HG03442 (cell line): ENCODE measurements around the gene CTSS.
"Not testable (repeated sequence)": the region's sequence is repeated elsewhere in the genome, so short reads cannot be mapped to it uniquely, and the experiment has no call there.

Experiments
- ATAC-seq: cut with Tn5 transposase; IDR thresholded peaks from one replicate; pipeline ENCODE4 v1.9.1; 2021; ENCODE audit warnings: mild to moderate bottlenecking, moderate library complexity; ENCODE audit not compliant: unreplicated experiment

Gene CTSS

DNA sequence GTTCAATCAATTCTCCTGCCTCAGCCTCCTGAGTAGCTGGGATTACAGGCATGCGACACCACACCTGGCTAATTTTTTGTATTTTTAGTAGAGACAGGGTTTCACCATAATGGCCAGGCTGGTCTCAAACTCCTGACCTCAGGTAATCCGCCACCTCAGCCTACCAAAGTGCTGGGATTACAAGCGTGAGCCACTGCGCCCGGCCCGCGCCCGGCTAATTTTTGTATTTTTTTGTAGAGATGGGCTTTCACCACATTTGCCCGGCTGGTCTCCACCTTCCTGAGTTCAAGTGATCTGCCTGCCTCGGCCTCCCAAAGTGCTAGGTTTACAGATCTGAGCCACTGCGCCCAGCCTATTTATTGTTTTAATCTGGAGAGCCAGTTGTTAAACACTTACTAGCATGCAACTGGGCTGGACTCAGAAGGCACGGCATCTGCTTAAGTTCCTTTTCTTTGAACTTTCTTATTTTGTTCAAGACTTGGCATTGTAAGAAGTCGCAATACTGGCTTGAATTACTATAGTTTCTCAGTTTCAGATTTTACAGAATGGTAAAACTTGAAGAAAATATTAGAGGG, 10.4 kb upstream of the CTSS start:
- not testable (repeated sequence) for ATAC-seq

DNA sequence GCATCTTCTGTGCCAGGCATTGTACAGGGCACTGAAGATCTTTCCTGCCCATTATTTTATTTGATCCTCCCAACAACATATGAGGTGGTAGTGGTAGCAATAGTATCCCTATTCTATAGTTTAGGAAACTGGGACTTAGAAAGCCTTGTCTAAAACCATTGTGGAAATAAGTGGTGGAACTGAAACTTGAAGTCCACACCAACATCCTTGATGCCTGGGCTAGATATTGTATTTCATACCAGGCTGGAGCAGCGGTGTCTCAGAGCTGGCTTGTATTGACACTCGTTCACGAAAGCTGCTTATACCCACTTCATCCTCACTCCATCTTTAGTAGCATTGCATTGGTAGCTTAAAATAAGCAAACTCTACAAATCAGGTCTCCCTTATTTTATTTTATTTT, 9.7 kb upstream of the CTSS start:
- ATAC-seq: no peak

DNA sequence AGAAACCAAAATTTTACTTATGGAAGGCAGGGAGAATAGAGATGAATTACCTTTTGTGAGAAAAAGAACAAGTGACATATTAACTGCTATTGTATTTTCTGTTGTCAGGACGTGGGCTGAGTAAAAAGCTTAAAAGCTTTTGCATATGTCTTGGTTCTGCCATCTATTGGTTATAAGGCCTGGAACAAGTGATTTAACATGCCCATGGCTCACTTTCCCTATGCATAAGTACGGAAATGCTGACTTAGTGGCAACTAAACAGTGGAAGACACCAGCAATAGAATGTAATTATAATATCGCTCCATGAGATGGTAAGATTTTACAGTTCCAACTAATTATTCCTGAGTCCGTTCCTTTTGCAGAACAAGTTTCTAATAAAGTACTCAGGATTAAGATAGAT, 6.7 kb upstream of the CTSS start:
- no peak for ATAC-seq

DNA sequence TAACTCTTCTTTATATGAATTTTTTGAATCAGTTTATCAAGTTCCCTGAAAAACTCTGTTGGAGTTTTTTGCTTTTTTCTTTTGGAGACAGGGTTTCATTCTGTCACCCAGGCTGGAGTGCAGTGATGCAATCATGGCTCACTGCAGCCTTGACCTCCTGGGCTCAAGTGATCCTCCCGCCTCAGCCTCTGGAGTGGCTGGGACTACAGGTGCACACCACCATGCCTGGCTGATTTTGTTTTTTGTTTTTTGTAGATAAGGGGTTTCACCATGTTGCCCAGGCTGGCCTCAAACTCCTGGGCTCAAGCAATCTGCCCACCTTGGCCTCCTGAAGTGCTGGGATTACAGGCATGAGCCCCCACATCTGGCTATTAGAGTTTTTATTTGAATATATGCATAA, 2.1 kb upstream of the CTSS start:
- not testable (repeated sequence) for ATAC-seq

DNA sequence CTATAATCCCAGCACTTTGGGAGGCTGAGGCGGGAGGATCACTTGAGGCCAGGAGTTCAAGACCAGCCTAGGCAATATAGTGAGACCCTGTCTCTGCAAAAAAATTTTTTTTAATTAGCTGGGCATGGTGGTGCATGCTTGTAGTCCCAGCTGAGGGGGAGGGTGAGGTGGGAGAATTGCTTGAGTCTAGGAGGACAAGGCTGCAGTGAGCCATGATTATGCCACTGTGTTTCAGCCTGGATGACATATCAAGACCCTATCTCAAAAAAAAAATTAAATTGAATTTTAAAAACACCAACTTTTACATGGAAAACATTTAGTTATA, 361 bp upstream of the CTSS start:
- ATAC-seq: not testable (repeated sequence)

DNA sequence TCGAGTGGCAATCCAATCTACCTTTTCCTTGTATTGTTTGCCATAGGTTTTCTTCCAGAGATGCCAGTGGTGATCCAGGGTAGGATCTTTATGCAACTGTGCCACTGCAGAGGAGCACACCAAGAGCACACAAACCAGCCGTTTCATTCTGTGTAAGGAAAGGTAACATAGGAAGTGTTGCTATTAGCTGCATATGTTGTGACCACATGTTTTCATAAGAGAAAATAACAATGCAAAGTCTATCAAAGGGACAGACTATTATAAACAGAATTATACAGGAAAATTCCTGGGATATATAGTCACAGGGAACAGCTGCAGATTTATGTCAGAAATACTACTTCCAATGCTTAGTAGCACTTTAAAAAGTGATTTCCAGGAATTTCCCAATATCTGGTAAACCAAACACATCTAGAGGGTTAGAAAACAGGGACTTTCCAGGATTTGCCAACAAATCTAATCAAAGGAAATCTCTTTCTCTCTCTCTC, 919 bp downstream of the CTSS start:
- ATAC-seq: no peak

DNA sequence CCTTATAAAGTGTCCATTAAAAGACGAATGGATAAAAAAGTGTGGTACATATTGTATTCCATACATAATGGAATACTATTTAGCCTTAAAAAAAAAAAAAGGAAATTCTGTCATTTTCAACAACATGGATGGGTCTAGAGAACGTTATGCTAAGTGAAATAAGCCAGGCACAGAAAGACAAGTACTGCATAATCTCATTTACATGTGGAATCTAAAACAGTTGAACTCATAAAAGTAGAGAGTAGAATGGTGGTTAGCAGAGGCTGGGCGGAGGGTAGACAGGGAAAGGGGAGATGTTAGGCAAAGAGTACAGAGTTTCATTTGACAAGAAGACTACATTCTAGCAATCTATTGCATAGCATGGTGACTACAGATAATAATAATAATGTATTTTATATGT, 2.6 kb downstream of the CTSS start:
- no peak for ATAC-seq

DNA sequence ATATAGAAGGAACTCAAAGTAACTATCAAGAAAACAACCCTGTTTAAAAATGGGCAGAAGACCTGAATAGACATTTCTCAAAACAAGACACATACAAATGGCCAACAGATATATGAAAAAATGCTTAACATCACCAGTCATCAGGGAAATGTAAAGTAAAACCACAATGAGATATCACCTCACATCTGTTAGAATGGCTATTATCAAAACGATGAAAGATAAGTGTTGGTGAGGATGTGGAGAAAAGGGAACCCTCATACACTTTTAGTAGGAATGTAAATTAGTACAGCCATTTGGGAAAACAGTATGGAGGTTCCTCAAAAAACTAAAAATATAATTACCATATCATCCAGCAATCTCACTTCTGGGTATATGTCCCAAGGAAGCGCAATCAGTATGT, 3.0 kb downstream of the CTSS start:
- ATAC-seq: no peak

DNA sequence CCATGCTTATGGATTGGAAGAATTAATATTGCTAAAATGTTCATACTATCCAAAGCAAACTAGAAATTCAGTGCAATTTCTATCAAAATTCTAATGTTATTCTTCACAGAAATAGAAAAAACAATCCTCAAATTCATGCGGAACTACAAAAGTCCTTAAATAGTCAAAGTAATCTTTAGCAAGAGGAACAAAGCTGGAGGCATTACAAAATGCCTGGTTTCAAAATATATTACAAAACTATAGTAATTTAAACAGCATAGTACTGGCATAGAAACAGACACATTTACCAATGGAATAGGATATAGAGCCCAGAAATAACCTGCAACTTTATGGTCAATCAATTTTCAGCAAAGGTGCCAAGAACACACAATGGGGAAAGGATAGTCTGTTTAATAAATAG, 3.8 kb downstream of the CTSS start:
- ATAC-seq: no peak

DNA sequence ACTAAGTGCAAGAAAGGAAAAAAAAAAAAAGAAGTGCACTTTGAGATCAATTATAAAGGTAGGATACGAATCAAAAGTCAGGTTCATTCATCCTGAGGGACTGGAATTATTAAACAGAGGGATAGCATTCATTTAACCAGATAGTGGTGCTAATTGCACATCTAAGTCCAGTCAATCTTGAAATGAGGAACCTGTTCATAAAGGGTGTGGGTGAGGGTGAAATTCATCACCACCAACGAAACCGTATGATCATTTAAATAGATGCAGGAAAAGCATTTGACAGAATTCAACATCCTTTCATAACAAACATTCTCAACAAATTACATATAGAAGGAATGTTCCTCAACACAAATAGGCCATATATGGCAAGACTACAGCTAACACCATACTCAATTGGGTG, 5.6 kb downstream of the CTSS start:
- no peak for ATAC-seq

DNA sequence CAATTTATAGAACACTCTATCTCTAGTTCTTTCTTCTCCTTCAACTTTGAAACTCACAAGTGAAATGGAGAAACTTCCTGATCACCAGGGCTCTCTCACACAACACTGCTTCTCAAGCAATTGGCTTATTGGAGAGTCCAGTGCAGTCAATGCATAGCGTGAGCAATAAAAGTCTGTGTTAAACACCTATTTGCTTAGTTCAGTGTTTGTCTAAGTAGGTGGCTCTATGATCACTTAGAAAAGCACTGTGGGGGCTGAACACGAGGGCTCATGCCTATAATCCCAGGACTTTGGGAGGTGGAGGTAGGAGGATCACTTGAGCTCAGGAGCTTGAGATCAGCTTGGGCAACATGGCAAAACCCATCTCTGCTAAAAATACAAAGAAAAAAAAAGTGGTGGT, 12.2 kb downstream of the CTSS start:
- no peak for ATAC-seq

DNA sequence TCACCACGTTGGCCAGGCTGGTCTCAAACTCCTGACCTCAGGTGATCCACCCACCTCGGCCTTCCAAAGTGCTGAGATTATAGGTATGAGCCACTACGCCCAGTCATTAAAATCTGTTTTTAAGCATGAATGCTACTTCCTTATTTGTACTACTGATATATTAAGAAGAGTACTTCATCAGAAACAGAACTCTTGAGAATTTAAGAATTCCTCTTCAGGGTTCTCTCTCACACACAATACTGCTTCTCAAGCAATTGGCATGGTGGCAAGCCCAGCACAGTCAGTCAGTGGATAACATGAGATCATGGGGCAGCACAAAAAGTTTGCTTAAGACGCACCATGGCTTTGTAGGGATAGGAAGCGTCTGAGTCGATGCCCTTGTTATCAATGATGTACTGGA, 14.1 kb downstream of the CTSS start:
- no peak for ATAC-seq

DNA sequence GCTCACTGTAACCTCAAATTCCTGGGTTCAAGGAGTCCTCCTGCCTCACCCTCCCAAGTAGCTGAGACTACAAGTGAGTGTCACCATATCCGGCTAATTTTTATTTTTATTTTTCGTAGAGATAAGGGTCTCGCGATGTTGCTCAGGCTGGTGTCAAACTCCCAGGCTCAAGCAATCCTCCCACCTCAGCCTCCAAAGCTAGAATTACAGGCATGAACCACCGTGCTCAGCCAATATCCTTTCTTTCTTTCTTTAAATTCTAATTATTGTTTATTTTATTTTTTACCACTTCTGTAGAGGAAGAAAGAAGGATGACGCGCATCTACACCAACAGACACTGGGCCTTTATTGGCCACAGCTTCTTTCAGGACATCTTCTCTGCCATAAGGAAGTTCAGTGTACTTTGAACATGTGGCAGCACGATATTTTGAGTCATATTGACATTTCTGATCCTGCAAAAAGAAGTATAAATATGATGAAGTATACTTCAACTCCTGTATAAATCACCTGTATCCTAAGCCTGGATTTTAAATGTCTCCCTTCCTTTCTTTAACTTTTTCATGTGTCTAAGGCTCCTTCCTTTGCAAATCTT, 15.8 kb downstream of the CTSS start:
- no peak for ATAC-seq

DNA sequence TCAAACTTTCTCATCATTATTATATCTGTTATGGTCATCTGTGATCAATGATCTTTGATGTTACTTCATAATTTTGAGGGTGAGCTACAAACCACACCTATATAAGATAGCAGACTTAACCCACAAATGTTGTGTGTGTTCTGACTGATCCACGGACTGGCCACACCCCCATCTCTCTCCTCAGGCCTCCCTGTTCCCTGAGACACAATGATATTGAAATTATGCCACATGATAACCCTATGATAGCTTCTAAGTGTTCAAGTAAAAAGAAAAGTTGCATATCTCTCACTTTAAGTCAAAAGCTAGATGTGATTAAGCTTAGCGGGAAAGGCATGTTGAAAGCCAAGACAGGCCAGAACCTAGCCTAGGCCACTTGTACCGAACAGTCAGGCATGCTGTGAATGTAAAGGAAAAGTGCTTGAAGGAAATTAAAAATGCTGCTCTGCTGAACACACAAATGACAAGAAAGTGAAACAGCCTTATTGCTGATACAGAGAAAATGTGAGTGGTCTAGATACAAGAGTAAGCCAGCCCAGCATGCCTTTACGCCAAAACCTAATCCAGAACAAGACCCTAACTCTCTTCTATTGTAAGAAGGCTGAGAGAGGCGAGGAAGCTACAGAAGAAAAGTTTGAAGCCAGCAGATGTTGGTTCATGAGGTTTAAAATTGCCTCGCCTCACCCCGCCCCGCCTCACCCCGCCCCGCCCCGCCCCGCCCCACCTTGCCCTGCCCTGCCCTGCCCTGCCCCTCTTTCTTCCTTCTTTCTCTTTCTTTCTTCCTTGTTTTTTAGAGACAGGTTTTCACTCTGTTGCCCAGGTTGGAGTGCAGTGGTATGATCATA, 16.5 kb downstream of the CTSS start:
- no peak for ATAC-seq

DNA sequence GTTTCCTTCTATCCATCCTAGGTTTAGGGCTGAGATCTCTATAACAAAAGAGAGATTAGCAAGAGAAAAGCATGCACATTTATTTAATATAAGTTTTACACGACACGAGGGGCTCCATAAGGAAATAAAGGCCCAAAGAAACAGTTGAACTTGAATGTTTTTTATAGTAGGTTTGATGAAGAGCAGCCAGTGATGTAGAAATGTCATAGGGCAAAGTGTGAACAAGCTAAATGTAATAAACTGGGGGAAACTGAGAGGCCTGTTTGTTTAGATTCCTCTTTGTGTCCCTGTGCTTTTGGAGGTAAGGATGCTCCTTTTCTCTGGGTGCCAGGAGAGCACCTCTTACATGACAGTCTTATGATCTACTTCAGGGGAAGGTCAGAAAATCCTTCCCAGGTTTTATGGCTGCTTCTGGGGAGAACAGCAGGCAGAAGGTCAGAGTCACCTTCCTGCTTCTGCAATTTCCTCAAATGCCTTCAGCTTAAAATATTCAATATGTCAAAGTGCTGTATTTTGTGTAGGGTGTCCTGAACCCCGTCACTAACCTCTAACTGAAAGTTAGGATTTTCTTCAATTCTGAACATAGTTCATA, 35.4 kb downstream of the CTSS start:
- no peak for ATAC-seq

DNA sequence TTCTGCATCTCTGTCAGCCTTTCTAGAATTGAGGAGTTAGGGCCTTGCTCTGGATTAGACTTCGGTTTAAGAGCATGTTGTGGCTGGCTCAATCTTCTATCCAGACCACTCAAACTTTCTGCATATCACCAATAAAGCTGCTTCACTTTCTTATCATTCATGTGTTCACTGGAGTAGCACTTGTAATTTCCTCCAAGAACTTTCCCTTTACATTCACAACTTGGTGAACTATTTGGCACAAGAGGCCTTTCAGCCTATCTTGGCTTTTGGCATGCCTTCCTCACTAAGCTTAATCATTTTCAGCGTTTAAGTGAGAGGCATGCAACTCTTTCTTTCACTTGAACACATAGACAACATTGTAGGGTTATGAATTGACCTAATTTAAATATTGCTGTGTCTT, 41.2 kb downstream of the CTSS start:
- ATAC-seq: no peak

DNA sequence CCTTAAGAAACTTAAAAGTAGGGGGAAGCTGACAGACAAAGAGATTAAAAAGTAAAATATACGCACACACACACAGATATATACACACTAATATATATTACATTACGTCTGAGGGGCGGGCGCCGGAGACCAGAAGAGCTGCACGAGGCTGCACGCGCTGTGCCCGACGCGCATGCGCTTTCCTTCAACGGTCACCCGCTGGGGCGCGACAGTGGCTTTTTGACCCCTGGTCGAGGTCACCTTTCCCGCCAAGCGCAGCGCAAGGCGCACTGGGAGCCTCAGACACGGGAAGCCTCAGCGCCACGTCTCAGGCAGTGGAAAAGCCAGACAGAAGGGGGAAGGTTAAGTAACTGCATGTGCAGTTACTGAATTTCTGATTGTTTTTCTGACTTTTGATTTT, 44.9 kb downstream of the CTSS start, which contains the start of gene HORMAD1:
Gene HORMAD1 (minus strand): TSS at position 193 of the 400 bp plus-strand sequence. CDS start 1,390 bp downstream, outside the sequence.
- no peak for ATAC-seq

DNA sequence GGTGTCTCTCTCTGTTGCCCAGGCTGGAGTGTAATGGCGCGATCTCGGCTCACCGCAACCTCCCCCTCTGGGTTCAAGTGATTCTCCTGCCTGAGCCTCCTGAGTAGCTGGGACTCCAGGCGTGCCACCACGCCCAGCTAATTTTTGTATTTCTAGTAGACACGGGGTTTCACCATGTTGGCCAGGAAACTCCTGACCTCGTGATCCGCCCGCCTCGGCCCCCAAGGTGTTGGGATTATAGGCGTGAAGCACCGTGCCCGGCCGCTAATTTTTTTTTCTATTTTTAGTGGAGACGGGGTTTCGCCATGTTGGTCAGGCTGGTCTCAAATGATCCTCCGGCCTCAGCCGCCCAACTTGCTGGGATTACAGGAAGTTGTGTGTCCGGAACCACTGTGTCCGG, 45.5 kb downstream of the CTSS start:
- ATAC-seq: no peak

DNA sequence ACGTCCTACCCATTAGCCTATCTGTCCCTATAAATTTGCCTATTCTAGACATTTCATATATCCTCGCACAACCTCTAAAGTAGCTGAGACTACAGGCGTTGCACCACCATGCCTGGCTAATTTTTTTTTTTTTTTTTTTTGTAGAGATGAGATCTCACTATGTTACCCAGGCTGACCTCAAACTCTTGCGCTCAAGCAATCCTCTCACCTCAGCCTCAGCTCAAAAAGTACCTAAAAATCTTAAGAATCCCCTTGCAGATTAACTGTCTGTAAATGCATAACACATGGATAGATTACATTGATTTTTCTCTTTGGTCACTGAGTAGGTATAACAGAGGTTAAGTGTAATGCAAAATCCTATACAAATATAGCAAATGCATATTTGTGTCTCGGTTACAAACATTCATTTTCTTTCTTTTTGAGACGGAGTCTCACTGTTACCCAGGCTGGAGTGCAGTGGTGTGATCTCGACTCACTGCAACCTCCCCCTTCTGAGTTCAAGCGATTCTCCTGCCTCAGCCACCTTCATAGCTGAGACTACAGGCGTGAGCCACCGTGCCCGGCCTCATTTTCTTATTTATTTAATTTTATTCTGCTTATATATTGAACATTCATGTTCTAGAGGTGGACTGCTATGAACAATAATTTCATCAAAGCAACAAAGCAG, 47.2 kb downstream of the CTSS start:
- no peak for ATAC-seq

DNA sequence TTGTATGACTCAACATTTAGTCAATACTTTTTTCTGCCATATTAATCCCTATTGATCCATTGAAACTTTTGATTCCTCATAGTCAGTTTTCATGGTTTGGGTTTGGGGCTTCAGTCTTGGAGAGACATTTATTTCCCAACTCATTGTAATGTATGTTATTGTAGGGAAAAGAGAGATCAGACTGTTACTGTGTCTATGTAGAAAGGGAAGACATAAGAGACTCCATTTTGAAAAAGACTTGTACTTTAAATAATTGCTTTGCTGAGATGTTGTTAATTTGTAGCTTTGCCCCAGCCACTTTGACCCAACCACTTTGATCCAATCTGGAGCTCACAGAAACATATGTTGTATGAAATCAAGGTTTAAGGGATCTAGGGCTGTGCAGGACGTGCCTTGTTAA, 56.5 kb downstream of the CTSS start:
- not testable (repeated sequence) for ATAC-seq

DNA sequence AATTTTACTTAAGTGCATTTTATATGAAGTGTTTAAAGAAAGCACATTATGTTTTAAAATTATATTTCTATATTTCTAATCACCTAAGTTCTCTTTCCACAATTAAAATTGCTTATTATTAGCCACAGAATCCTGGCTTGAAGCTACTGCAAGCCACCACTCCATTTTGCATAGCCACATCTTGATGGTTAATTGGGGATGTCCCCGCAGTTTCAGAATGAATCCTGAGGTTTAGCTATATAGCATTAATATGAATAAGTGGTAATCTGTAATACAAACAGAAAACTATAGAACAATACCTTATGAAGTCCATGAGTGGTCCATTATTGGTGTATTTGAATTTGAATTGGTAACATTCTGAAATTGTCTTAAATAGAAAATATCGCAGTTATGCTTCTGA, 57.0 kb downstream of the CTSS start:
- no peak for ATAC-seq
